ENCODE data around the gene TSPEAR.
"Not testable (repeated sequence)": the region's sequence is repeated elsewhere in the genome, so short reads cannot be mapped to it uniquely, and the experiment has no call there.

The TSPEAR gene

DNA sequence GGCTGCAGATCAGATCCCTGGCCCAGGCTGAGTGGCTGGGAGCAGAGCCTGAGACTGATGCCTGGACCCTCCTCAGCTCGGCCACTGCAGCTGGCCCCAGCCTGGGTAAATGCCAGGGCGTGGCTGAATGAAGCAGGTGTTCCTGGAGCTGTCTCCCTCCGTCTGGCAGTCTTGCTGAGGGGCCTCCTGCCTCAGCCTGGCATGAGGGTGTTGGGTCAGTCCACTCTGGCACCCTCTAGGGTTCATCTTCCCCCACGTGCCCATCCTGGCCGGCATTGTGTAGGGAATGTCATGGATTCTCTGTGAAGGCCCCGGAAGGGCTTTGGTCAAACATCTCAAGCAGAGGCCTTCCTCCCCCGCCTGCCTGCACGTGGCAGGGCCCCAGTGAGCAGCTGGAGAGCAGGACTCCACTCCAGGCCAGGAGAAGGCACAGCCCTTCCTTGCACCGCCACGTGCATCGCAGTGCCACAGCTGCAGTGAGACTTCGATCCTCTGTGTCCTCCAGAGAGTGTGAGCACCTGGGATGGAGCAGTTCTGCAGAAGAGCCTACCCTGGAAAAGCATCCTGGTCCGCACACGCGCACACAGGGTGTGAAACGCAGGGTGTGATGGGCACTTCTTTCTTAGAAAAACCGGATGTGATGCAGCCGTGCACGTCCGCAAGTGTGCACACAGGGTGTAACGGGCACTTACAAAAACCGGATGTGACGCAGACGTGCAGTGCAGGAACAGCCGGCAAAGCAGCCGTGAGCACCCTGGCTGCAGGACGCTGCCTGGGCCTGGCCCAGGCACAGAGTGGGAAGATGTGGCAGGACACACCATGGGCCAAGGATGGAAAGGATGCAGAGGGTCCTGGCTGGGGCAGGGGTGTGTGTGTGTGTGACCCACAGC is 142.5 kb downstream of the TSPEAR start:
- Histone ChIP-seq H3K4me1 (ENCODE audit: control insufficient read depth, insufficient read depth, low read length) (no peaks in the 10 kb centered on the region), H3K9ac (ENCODE audit: low read length) (no peak overlapping the region), H3K27me3 (ENCODE audit: control insufficient read depth, insufficient read depth, low read length) (no peaks in the 10 kb centered on the region), H3K36me3 (ENCODE audit: control insufficient read depth, insufficient read depth, low read length) (no peaks in the 10 kb centered on the region), H3K27ac (ENCODE audit: low read depth, low read length) (no peak overlapping the region), H3K4me3 (ENCODE audit: low read length) (no peak overlapping the region)

DNA sequence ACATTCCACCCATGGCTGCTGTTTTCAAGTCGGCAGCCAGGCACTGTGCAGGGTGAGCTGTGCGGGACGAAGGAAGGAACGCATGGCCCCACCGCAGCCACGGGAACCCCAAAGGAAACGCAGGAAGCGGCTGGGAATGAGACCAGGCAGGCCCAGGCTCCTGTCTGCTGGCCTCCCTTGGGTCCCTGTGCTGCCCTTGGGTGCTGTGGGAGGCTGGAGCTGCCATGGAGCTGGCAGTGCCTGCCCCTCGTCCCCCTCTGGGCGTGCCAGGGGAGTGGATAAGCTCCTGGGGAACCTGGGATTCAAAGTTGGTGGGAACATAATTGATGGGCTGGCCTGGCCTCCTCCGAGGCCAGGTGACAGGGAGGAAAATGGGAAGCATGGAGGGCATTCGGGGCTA is 143.1 kb downstream of the TSPEAR start:
- Histone ChIP-seq H3K27me3 (ENCODE audit: control insufficient read depth, insufficient read depth, low read length) (no peaks in the 10 kb centered on the region), H3K4me3 (ENCODE audit: low read length) (no peak overlapping the region), H3K27ac (ENCODE audit: low read depth, low read length) (no peak overlapping the region), H3K9ac (ENCODE audit: low read length) (no peak overlapping the region), H3K4me1 (ENCODE audit: control insufficient read depth, insufficient read depth, low read length) (no peaks in the 10 kb centered on the region), H3K36me3 (ENCODE audit: control insufficient read depth, insufficient read depth, low read length) (no peaks in the 10 kb centered on the region)

DNA sequence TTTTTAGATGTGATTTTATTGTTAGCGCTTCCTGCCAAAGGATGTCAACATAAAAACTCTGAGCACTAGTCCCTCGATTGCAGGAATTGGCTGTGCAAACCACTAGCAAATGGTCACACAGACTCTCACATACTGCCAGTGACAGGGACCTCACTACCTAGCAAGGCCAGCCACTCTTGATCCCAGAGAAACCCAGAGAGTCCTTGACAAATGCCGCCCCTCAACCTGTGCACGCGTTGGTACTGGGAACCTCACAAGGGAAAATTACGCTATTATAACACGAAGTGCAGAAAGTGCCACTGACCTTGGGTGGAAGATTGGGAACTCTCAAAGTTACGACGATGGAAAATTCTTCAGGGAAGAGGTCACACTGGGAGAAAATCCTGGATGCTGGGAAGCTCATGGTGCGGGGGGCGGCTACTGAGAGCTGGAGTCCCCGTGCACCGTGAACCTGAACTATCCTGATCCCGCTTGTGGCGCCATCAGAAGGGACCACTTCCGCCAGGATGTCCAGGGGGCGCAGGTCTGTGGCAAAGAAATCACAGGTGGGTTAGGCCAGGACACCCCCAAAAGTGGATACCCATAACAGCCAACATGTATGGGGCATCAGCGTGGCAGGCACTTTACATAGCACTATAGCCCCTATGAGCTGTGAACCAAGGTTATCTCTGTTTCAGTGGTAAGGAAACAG is 143.7 kb downstream of the TSPEAR start:
- H3K27ac ChIP-seq (ENCODE audit: low read depth, low read length): no peak overlapping the region
- no peak overlapping the region for H3K9ac ChIP-seq (ENCODE audit: low read length)
- no peaks in the 10 kb centered on the region for H3K27me3 ChIP-seq (ENCODE audit: control insufficient read depth, insufficient read depth, low read length)
- H3K4me3 ChIP-seq (ENCODE audit: low read length): no peak overlapping the region
- no peaks in the 10 kb centered on the region for H3K4me1 ChIP-seq (ENCODE audit: control insufficient read depth, insufficient read depth, low read length)
- H3K36me3 ChIP-seq (ENCODE audit: control insufficient read depth, insufficient read depth, low read length): no peaks in the 10 kb centered on the region

GRCh38 chr21:44566403-44566802 is 145.0 kb downstream of the TSPEAR start:
- no peak overlapping the region for H3K27ac ChIP-seq (ENCODE audit: low read depth, low read length)
- H3K4me3 ChIP-seq (ENCODE audit: low read length): no peak overlapping the region

DNA sequence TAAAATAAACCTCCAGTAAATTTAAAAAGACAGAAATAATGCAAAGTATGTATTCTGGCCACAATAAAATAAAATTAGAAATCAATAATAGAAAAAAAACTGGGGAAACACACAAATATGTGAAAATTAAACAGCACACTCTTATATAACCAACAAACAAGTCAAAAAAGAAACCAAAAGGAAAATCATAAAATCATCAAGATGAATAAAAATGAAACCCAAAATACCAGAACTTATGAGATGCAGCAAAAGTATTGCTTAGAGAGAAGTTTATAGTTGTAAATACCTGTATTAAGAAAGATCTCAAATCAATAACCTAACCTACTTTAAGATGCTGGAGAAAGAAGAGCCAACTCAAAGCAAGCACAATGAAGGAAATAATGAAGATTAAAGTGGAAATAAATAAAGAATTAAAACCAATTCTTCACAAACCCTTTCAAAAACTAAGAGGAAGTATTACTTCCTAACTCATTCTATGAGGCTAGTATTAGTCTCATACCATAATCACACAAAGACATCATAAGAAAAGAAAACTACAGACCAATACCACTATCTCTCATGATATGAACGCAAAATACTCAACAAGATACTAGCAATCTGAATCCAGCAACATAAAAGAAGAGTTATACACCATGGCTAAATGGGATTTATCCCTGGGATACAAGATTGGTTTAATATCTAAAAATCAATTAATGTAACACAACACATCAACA is 146.3 kb downstream of the TSPEAR start:
- Histone ChIP-seq H3K4me1 (ENCODE audit: control insufficient read depth, insufficient read depth, low read length) (no peaks in the 10 kb centered on the region), H3K27ac (ENCODE audit: low read depth, low read length) (no peak overlapping the region), H3K27me3 (ENCODE audit: control insufficient read depth, insufficient read depth, low read length) (no peaks in the 10 kb centered on the region), H3K36me3 (ENCODE audit: control insufficient read depth, insufficient read depth, low read length) (no peaks in the 10 kb centered on the region), H3K4me3 (ENCODE audit: low read length) (no peak overlapping the region), H3K9ac (ENCODE audit: low read length) (no peak overlapping the region)

More at GRCh38 chr21:44566403-44566802, 145.0 kb downstream of the TSPEAR start:
- H3K9ac ChIP-seq (ENCODE audit: low read length): no peak overlapping the region
- H3K36me3 ChIP-seq (ENCODE audit: control insufficient read depth, insufficient read depth, low read length): no peaks in the 10 kb centered on the region
- no peaks in the 10 kb centered on the region for H3K27me3 ChIP-seq (ENCODE audit: control insufficient read depth, insufficient read depth, low read length)
- no peaks in the 10 kb centered on the region for H3K4me1 ChIP-seq (ENCODE audit: control insufficient read depth, insufficient read depth, low read length)

GRCh38 chr21:44564099-44564498 is 147.3 kb downstream of the TSPEAR start:
- Histone ChIP-seq H3K4me3 (ENCODE audit: low read length) (no peak overlapping the region), H3K4me1 (ENCODE audit: control insufficient read depth, insufficient read depth, low read length) (no peaks in the 10 kb centered on the region), H3K36me3 (ENCODE audit: control insufficient read depth, insufficient read depth, low read length) (no peaks in the 10 kb centered on the region), H3K27me3 (ENCODE audit: control insufficient read depth, insufficient read depth, low read length) (no peaks in the 10 kb centered on the region), H3K9ac (ENCODE audit: low read length) (no peak overlapping the region), H3K27ac (ENCODE audit: low read depth, low read length) (no peak overlapping the region)

DNA sequence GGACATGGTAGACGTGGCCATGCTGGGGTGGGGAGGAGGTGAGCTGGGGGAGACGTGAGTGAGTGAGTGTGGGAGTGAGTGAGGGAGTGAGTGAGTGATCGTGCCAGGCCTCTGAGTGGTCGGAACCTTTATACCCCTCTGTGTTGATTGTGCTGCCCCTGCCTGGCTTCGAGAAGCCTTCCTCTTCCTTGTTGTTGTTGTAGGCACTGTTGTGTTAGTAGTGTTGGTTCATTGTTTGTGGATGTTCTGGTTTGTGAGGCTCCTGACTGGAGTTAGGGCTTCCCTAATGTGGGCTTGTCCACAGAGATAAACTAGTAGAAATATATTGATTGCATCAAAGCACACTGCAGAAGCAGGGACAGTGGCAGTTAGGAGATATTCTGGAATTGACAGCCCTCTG is 152.7 kb downstream of the TSPEAR start, which contains the start of gene KRTAP10-3:
KRTAP10-3 (minus strand) TSS at position 101 of the 400 bp plus-strand sequence; CDS start at position 21, 80 bp downstream.
- peaks cover 5% of the 10 kb centered on the region for H3K27me3 ChIP-seq (ENCODE audit: control insufficient read depth, insufficient read depth, low read length)
- no peak within 1 kb of the TSS for H3K9ac ChIP-seq (ENCODE audit: low read length)
- no peaks in the 10 kb centered on the region for H3K36me3 ChIP-seq (ENCODE audit: control insufficient read depth, insufficient read depth, low read length)
- no peak within 1 kb of the TSS for H3K4me3 ChIP-seq (ENCODE audit: low read length)
- H3K27ac ChIP-seq (ENCODE audit: low read depth, low read length): no peak within 1 kb of the TSS
- H3K4me1 ChIP-seq (ENCODE audit: control insufficient read depth, insufficient read depth, low read length): no peaks in the 10 kb centered on the region

GRCh38 chr21:44558329-44558675 is 153.1 kb downstream of the TSPEAR start:
- H3K4me1 ChIP-seq (ENCODE audit: control insufficient read depth, insufficient read depth, low read length); H3K9ac ChIP-seq (ENCODE audit: low read length); H3K4me3 ChIP-seq (ENCODE audit: low read length); H3K27me3 ChIP-seq (ENCODE audit: control insufficient read depth, insufficient read depth, low read length); H3K36me3 ChIP-seq (ENCODE audit: control insufficient read depth, insufficient read depth, low read length); H3K27ac ChIP-seq (ENCODE audit: low read depth, low read length): not testable (repeated sequence)

GRCh38 chr21:44557491-44558328 is 153.7 kb downstream of the TSPEAR start:
- no peak overlapping the region for H3K9ac ChIP-seq (ENCODE audit: low read length)
- peaks cover 5% of the 10 kb centered on the region for H3K27me3 ChIP-seq (ENCODE audit: control insufficient read depth, insufficient read depth, low read length)
- no peak overlapping the region for H3K4me3 ChIP-seq (ENCODE audit: low read length)
- no peaks in the 10 kb centered on the region for H3K4me1 ChIP-seq (ENCODE audit: control insufficient read depth, insufficient read depth, low read length)
- no peaks in the 10 kb centered on the region for H3K36me3 ChIP-seq (ENCODE audit: control insufficient read depth, insufficient read depth, low read length)
- no peak overlapping the region for H3K27ac ChIP-seq (ENCODE audit: low read depth, low read length)

DNA sequence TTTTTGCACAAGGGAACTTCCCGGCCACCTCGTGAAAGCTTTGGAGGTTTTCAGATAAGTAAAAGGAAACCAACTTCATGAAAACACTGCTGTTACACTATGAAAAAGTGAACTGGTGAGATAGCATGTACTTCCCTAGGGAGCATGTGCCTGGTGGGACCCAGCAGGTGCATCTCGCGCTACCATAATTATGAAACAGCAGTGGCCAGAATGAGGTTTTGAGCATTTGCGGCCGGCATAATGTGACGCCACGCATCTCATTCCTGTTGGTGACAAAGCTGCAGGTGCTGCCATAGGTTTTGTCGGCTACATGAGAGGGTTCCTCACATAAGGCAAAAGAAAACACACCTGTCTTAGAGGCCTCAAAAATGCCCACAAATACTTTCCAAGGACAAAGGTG is 154.5 kb downstream of the TSPEAR start:
- Histone ChIP-seq H3K4me1 (ENCODE audit: control insufficient read depth, insufficient read depth, low read length) (no peaks in the 10 kb centered on the region), H3K27me3 (ENCODE audit: control insufficient read depth, insufficient read depth, low read length) (peaks cover 5% of the 10 kb centered on the region), H3K27ac (ENCODE audit: low read depth, low read length) (no peak overlapping the region), H3K4me3 (ENCODE audit: low read length) (no peak overlapping the region), H3K36me3 (ENCODE audit: control insufficient read depth, insufficient read depth, low read length) (no peaks in the 10 kb centered on the region), H3K9ac (ENCODE audit: low read length) (no peak overlapping the region)

- H3K36me3 ChIP-seq (ENCODE audit: control insufficient read depth, insufficient read depth, low read length): no peaks in the 10 kb centered on the region
- no peaks in the 10 kb centered on the region for H3K4me1 ChIP-seq (ENCODE audit: control insufficient read depth, insufficient read depth, low read length)
- H3K9ac ChIP-seq (ENCODE audit: low read length): no peak overlapping the region
- no peak overlapping the region for H3K27ac ChIP-seq (ENCODE audit: low read depth, low read length)
- peaks cover 5% of the 10 kb centered on the region for H3K27me3 ChIP-seq (ENCODE audit: control insufficient read depth, insufficient read depth, low read length)
- no peak overlapping the region for H3K4me3 ChIP-seq (ENCODE audit: low read length)
Measured at GRCh38 chr21:44555200-44555875, 156.0 kb downstream of the TSPEAR start.
